ENCODE data around the gene KIF1A.

GRCh38 chr2:240726876-240727275, 93.1 kb downstream of the KIF1A start:
- TF ChIP-seq CTCF (IDR thresholded peaks at IDR 0.05) (no peak), EZH2phosphoT487 (IDR thresholded peaks at IDR 0.05) (no peak), EZH2 (IDR thresholded peaks at IDR 0.05) (no peak)
